Raji (cell line): Measurements from ENCODE around the gene ZNF425.

ENCODE experiments used
- POLR2A ChIP-seq: IDR thresholded peaks from 2 replicates; pipeline ENCODE4 v1.6.1; 2011; ENCODE audit warnings: low read depth, low read length, control low read depth; ENCODE audit not compliant: insufficient read depth

Gene ZNF425, protein sequence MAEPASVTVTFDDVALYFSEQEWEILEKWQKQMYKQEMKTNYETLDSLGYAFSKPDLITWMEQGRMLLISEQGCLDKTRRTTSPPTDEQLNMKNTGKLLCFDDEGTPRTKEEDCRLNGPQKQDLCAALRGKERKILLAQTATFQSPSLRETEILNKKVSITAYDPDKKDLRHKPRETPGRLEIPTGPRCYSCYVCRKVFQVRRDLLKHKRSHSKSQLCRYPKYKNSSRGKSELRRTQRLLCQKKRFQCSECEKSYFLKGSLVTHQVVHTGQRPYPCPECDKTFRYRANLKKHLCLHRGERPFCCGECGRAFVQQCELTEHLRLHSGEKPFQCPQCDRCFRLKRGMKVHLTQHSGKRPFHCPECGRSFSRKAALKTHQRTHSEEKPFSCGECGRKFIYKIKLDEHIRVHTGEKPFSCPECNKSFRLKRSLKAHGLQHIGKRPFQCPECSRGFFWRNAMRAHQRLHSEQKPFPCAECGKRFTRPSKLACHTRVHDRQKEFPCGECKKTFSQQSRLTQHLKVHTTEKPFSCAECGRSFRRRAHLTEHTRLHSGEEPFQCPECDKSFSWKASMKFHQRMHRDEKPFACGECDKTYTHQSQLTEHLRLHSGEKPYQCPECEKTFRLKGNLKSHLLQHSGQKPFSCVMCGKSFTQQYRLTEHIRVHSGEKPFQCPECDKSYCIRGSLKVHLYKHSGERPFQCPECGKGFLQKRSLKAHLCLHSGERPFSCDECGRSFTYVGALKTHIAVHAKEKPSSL

DNA sequence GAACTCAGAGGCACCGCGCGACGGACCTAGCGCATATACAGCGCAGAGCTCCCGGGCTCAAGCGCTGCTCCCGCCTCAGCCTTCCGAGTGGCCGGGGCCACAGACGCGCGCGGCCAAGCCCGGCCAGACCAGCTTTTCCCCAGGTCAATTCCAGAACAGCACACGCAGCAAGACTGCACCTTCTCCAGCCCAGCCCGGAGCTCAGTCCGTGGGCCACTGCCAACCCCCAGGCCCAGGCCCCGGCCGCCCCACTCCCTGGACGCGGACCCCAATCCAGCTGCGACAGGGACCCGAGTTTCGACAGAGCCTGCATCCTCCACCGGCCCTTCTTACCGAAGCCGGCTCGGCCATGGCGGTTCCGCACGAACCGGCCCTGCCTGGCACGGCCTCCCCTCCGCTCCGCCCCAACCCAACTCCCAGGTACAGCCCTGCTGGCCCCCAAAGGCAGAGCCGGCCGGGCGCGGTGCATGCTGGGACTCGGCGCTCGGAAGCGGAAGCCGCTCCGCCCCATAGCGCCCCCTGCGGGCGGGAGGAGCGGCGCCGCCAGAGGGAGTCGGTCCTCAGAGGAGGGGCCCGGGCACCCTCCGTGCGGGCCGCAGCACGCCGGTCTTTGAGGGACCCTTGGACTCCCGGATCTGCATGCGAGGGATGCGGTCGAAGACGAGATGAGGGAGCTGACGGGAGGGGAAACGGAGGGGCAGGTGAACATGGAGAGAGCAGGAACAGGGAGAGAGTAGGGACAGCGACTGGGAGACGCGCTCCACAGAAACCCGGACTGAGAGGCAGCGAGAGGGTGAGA lies at the start of gene ZNF425:
Gene ZNF425, minus strand, starts transcription at position 462 of the 799 bp plus-strand sequence. Its CDS starts 111 bp downstream, at position 351.
- peak; percentile 94 for TF ChIP-seq POLR2A

DNA sequence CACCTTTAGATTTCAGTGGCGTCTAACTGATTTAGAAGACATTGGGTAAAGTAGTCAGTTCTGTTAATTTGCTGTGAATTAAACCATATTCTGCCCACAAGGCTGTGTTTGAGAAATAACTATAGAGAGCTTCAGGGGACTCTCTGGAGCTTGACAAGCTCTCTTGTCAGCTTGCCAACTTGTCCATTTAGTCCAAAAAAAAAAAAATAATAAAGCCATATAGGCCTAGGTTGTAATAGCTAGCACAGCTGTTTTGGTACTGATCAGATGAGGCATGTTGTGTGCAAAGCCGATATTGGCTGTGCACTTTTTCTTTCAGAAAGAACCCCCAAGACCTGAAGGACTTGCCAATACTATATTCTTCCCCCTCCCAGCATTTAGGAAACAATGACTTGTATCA lies 49.0 kb upstream of the ZNF425 start:
- TF ChIP-seq POLR2A: no peak

DNA sequence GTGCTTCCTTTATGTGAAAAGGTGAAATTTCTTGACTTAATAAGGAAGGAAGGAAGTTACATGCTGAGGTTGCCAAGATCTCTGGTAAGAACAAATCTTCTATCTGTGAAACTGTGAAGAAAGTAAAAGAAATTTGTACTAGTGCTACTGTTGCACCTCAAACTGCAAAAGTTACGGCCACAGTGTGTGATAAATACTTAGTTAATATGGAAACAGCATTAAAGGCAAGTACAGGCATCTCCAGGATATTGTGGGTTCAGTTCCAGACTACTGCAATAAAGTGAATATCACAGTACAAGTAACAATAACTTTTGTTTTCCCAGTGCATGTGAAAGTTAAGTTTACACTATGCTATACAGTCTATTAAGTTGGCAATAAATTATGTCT lies 46.4 kb upstream of the ZNF425 start:
- TF ChIP-seq POLR2A: no peak

DNA sequence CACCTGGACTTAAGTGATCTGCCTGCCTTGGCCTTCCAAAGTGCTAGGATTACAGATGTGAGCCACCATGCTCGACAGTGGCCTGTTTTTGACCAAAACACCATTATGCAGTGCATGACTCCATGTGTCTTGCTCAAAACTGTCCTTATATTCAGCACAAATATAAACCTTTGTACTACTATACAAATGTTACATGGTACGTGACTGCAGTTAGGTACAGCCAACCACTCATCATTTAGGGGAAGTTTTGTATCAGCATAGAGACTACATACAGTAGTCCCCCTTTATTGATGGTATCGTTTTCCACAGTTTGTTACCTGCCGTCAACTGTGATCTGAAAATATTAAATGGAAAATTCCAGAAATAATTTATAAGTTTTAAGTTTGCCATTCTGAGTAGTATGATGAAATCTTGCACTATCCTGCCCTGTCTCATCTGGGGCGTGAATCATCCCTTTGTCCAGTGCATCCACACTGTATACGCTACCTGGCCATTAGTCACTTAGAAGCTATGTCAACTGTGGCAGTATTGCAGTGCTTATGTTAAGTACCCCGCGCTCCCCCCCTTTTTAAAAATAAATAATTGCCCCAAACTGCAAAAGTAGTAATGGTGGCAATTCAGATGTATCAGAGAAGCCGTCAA lies 45.9 kb upstream of the ZNF425 start:
- TF ChIP-seq POLR2A: no peak

DNA sequence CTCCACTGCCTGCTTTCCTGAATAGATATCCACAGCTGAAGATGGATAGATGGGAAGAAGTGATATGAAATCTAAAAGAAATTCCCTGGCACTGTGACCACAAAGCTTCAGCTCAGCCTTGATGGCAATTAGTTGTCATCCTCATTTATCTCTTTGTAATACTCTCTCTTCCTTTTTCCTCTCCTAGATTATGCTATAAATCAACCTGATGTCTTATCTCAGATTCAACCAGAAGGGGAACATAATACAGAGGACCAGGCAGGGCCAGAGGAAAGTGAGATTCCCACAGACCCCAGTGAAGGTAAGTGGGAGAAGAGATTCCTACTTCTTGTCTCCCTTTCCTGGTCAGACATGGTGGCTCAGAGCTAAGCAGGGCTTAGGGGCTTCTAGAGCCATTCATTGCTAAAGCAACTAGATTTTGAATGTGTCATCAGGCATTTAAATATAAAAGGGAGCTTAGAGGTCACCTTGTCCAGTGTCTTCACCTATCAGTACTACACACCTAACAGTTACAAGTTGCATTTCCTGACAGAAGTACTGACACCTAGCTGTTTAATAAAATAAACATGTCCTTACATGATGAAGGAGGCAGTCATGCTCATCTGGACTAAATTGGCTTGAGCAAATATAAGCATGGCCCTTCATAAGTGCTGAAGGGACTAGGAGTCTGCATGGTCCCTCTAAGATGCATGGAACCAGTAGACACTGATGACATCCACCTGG lies 40.7 kb upstream of the ZNF425 start:
- TF ChIP-seq POLR2A: no peak

DNA sequence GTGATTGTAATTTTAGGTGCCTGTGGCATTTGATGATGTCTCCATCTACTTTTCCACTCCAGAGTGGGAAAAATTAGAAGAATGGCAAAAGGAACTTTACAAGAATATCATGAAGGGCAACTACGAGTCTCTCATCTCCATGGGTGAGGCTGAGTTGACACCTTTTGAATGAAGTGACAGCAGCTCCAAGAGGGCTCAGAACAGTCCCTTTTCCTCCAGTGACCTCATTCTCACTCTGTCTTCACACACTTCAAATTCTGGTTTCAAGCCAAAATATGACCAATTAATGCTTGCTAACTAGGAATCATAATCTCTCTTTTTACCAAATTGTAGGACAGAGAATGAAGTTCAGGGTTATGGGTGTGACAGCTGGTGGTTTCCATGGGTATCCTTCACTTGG lies 40.0 kb upstream of the ZNF425 start:
- TF ChIP-seq POLR2A: no peak

DNA sequence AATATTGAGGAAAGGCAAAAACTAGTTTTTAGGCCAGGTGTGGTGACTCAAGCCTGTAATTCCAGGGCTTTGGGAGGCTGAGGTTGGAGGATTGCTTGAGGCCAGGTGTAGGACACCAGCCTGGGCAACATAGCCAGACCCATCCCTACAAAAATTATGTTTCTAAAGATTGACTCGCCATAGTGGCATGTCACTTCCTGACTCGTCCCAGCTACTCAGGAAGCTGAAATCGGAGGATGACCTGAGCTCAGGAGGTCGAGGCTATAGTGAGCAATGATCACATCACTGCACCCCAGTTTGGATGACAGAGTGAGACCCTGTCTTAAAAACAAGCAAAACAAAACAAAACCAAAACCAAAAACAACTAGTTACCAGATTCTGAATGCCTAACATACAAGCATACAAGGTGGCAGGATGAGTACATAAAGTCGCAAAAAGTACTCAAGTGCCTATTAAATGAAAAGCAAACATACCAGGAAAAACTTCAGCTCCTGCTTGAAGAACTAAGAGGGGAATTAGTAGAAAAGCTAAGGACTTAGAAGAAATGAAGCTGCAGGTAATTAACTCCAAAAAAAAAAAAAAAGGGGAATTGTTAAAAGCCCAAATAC lies 35.2 kb upstream of the ZNF425 start:
- TF ChIP-seq POLR2A: no peak

DNA sequence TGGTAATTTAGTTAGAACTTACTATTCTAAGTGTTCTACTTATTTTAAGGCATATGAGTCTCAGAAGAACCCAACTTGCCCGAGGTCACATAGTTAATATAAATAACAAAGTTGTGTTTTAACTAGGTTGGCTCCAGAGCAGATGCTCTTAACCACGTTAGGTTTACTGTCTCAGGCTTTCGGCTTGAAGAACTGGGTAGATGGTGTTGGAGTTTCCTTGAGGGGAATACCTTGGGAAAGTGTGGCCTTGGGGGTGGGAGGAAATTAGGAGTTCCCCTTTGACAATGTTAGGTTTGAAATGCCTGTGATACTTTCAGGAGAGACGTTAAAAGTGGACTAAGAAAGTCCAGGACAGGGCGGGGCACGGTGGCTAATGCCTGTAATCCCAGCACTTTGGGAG lies 30.8 kb upstream of the ZNF425 start:
- TF ChIP-seq POLR2A: no peak

DNA sequence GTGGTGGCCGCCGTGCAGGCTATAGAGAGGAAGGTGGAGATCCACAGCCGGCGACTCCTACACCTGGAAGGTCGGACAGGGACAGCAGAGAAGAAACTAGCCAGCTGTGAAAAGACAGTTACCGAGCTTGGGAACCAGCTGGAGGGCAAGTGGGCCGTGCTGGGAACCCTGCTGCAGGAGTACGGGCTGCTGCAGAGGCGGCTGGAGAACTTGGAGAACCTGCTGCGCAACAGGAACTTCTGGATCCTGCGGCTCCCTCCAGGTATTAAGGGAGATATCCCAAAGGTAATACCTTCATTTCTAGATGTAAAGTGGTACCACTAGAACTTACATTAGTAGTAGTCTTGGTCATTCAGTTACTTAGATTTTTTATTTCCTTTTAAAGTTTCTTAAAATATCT lies 27.9 kb upstream of the ZNF425 start:
- no peak for TF ChIP-seq POLR2A

DNA sequence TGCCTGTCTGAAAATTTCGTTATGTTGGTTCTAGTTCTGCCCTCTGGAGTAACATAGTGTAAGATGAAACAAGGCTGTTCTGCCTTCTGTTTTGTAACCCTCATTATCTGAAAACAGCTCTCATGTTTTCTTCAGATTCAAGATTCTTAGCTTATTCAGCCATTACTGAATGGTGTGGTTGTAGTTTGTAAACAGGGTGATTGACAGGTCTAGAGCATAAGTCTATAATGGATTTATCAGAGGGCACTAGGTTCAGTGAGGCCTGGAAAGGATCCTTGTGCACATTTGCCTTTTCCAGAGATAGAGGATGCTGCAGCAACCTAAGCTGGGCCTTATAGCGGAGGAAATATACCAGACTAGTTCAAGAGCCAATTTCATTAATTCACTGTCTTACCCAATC lies 27.2 kb upstream of the ZNF425 start:
- no peak for TF ChIP-seq POLR2A

DNA sequence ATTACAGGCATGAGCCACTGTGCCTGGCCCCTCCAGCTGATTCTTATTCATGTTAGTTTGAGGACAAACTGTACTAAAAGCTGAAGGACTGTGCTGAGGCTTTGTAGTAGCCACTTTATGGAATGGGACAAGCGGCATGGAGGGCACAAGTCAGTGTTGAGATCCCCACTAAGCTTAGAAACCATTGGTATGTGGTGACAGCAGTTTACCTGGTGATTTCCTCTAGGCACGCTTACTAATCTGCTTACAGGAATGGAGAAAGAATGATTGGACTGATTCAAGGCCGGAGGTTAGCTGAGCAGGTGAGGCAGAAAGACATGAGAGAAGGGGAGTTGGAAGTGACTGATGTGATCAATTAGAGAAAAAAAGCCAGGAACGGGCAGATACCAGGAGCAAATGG lies 24.9 kb upstream of the ZNF425 start:
- no peak for TF ChIP-seq POLR2A

DNA sequence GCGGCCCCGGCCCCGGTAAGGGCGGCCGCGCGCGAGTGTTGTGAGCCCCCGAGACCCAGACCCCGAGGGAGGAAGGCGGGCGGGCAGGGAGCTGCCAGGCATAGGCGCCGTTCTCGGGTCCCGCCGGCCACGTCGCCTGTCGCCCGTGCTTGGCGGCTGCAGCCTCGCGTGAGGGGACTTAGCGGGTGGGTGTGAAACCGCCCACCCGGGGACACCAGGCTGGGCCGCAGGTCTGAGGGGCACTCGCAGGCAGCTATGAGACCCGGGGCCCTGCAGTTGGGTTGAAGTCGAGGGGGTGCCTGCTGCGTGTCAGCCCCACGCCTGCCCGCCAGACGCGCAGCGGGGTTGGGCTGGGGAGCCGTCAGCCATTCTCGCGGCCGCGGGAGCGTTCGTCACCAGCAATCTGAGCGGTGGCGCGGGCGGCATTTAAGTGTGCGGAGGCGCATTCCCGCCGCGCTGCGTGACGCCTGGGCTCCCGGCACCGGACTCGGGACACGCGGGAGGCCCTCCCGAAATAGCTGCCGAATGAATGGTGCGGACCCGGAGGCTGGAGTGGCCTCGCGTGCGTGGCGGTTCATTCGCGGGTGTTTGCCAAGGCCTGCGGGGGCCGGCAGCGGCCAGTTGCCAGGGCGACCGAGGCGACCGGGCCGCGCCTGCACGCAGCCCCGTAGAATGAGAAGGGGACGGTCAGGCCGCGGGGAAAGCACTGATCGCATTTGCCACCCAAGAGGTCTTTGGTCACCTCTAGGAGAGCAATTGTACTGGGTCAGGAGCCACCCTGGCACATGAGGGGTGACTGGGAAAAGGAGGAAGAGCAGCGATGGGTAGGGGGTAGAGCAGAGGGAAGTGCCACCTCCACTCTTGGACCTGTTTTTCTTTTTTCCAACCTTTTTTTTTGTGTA lies 21.9 kb upstream of the ZNF425 start:
- TF ChIP-seq POLR2A: no peak
